ENCODE measurements around the gene RAI1. TPM values are rescaled to one million over a fixed set of nuclear protein-coding genes. Genes with fewer than 3 reads are reported as not detected.
"Not testable (repeated sequence)": the region's sequence is repeated elsewhere in the genome, so short reads cannot be mapped to it uniquely, and the experiment has no call there.

Gene RAI1
- total RNA-seq, 1 donor from 2014 or later: 24.7 TPM

DNA sequence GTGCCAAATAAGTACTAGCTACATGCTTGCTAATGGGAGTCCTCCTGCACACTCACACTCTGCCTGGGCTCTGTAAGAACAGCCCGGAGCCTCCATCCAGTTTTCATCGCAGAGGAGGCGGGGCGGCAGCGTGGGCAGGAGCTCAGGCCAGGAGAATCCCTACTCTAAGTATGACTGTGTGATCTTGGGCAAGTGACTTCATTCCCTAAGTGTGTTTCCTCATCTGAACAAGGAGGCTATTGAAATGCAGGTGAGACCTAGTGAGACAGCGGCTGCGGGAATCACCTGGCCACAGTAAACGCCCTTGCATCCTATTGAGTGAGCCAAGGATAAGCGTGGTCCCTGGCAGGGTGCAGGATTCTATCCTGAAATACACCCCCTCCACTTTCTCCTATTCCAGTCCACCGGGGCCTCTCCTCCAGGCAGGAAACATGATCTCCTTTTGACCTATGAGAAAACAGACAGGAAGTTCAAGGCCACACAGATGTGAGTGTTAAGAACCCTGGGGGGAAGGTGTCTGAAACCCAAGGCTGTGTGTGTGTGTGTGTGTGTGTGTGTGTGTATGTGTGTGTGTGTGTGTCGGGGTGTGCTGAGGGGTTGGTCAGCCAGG, 5.2 kb upstream of the RAI1 start:
- Histone ChIP-seq H3K27ac (no peak overlapping the region), H3K4me1 (no peaks in the 10 kb centered on the region), H3K4me3 (no peak overlapping the region), H3K36me3 (no peaks in the 10 kb centered on the region), H3K9me3 (no peaks in the 10 kb centered on the region), H3K27me3 (no peaks in the 10 kb centered on the region)
- DNase-seq (ENCODE audit: low spot score in 2 of 2): no peak
- TF ChIP-seq, protein P1, sequence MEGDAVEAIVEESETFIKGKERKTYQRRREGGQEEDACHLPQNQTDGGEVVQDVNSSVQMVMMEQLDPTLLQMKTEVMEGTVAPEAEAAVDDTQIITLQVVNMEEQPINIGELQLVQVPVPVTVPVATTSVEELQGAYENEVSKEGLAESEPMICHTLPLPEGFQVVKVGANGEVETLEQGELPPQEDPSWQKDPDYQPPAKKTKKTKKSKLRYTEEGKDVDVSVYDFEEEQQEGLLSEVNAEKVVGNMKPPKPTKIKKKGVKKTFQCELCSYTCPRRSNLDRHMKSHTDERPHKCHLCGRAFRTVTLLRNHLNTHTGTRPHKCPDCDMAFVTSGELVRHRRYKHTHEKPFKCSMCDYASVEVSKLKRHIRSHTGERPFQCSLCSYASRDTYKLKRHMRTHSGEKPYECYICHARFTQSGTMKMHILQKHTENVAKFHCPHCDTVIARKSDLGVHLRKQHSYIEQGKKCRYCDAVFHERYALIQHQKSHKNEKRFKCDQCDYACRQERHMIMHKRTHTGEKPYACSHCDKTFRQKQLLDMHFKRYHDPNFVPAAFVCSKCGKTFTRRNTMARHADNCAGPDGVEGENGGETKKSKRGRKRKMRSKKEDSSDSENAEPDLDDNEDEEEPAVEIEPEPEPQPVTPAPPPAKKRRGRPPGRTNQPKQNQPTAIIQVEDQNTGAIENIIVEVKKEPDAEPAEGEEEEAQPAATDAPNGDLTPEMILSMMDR (IDR thresholded peaks at IDR 0.05): no peak
- intact Hi-C loops (cut with DNase I): no loop called here

DNA sequence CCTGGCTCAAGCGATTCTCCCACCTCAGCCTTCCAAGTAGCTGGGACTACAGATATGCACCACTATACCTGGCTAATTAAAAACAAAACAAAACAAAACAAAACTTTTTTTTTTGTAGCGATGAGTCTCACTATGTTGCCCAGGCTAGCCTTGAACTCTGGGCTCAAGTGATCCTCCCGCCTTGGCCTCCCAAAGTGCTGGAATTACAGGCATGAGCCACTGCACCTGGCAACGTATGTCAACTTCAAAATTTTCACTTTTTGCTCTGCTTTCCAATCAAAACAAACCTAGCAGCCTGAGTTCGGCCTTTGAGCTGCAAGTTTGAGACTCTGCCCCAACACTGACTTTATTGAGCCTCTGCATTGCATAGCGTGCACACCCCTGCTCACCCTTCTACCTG, 4.5 kb upstream of the RAI1 start:
- no peak overlapping the region for H3K4me3 ChIP-seq
- no peaks in the 10 kb centered on the region for H3K36me3 ChIP-seq
- TF ChIP-seq, protein P1 (IDR thresholded peaks at IDR 0.05): no peak
- H3K27ac ChIP-seq: no peak overlapping the region
- no peak for DNase-seq (ENCODE audit: low spot score in 2 of 2)
- no peaks in the 10 kb centered on the region for H3K4me1 ChIP-seq
- no peaks in the 10 kb centered on the region for H3K9me3 ChIP-seq
- no peaks in the 10 kb centered on the region for H3K27me3 ChIP-seq
- intact Hi-C loops (cut with DNase I): no loop called here

DNA sequence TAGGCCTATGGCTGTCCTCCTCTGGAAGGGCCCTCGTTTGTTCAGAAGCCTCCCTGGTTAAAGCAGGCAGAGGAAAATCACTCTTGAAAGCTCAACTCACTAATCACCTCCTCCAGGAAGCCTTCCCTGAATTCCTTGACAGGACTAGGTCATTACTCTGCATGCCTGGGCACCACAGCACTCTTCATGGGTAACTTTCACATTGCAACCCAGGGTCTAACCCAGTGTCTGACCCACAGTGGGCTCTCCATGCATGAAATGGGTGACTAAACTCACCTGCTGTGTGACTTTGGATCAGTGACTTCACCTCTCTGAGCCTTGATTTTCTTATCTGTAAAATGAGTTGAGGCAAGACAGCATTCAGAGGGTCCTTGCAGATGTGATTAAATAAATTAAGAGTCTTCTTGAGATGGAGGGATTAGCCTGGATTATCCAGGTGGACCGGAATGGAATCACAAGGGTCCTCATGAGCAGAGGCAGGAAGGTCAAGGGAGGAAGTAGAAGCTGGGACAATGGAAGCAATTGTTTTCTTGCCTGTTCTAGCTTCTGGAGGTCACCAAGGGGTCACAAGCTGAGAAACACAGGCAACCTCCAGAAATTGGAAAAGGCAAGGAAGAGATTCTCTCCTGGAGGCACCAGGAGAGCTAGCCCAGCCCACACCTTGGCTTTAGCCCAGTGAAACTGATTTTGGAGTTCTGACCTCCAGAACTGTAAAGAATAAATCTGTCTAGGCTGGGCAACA, 3.8 kb upstream of the RAI1 start:
- no peaks in the 10 kb centered on the region for H3K9me3 ChIP-seq
- intact Hi-C loops (cut with DNase I): no loop called here

DNA sequence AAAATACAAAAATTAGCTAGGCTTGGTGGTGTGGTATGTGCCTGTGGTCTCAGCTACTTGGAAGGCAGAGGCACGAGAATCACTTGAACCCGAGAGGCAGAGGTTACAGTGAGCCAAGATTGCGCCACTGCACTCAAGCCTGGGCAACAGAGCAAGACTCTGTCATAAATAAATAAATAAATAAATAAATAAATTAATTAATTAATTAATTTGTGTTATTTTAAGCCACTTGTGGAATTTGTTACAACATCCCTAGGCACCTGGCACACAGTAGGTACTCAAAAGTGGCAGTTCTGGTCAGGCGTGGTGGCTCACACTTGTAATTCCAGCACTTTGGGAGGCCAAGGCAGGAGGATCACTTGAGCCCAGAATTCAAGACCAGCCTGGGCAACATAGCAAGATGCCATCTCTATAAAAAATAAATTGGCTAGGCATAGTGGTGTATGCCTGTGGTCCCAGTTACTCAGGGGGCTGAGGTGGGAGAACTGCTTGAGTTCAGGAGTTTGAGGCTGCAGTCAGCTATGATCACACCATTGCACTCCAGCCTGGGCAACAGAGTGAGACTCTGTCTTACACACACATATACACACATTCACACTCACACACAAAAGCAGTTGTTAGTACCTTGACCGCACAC, 3.1 kb upstream of the RAI1 start:
- H3K4me1 ChIP-seq; H3K27me3 ChIP-seq; H3K4me3 ChIP-seq; DNase-seq (ENCODE audit: low spot score in 2 of 2); H3K27ac ChIP-seq; intact Hi-C loops (cut with DNase I); H3K9me3 ChIP-seq; H3K36me3 ChIP-seq: not testable (repeated sequence)

More for the DNA sequence above, 3.8 kb upstream of the RAI1 start:
- DNase-seq (ENCODE audit: low spot score in 2 of 2): no peak
- Histone ChIP-seq H3K4me3 (no peak overlapping the region), H3K4me1 (no peaks in the 10 kb centered on the region), H3K36me3 (no peaks in the 10 kb centered on the region), H3K27ac (no peak overlapping the region), H3K27me3 (no peaks in the 10 kb centered on the region)
- TF ChIP-seq, protein P1 (IDR thresholded peaks at IDR 0.05): no peak

DNA sequence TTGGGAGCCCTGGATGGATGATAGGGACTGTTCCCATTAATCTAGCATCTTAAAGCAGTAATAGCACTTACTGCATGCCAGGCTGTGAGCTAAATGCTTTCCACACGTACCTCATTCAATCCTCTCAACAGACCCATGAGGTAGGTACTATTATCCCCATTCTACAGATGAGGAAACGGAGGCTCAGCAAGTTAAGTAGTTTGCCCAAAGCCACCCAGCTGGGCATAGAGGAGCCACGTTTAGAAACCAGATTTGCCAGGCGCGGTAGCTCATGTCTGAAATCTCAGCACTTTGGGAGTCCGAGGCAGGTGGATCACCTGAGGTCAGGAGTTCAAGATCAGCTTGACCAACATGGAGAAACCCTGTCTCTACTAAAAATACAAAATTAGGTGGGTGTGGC, 2.0 kb upstream of the RAI1 start:
- Histone ChIP-seq H3K9me3 (no peaks in the 10 kb centered on the region), H3K36me3 (no peaks in the 10 kb centered on the region), H3K27ac (no peak overlapping the region), H3K4me3 (no peak overlapping the region), H3K27me3 (no peaks in the 10 kb centered on the region), H3K4me1 (peaks cover 0 to 7% of the 10 kb centered on the region in 2 donors)
- DNase-seq (ENCODE audit: low spot score in 2 of 2): no peak
- intact Hi-C loops (cut with DNase I): no loop called here
- TF ChIP-seq, protein P1 (IDR thresholded peaks at IDR 0.05): no peak

DNA sequence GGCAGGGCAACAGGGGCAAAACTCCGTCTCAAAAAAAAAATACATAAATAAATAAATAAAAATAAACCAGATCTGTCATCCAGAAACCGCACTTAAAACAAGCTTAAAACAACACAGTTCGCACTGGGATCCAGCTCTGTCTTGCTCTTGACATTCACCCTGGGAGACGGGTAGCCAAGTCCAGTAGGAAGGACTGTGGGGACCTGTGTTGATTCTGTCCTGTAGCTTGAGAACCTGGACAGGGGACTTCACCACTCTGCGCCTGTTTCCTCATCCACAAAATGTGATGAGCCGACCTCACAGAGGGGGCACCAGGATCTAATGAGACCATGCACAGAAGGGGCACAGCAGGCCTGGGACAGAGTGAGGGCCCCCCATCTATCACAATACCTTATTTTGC, 1.5 kb upstream of the RAI1 start:
- no peaks in the 10 kb centered on the region for H3K27me3 ChIP-seq
- H3K36me3 ChIP-seq: no peaks in the 10 kb centered on the region
- TF ChIP-seq, protein P1 (IDR thresholded peaks at IDR 0.05): no peak
- H3K27ac ChIP-seq: no peak overlapping the region
- DNase-seq (ENCODE audit: low spot score in 2 of 2): no peak
- no peaks in the 10 kb centered on the region for H3K9me3 ChIP-seq
- H3K4me1 ChIP-seq: peaks cover 0 to 8% of the 10 kb centered on the region in 2 donors
- no peak overlapping the region for H3K4me3 ChIP-seq
- intact Hi-C loops (cut with DNase I): loop anchor here (2.0 to 5.0 kb wide), 5 partner anchors 31 to 353 kb away; partner anchors contain the start of genes DRC3 and TOM1L2
